H1 (cell line): Measurements from ENCODE around the gene ZFAND5. TPM values are rescaled to one million over a fixed set of nuclear protein-coding genes. Genes with fewer than 3 reads are reported as not detected.

Experiments used
- CTCF ChIA-PET: fragments of 300-600 bp; sonication (Branson Sonifier 250); formaldehyde crosslinking; loops from one replicate; lab custom pipeline; 2021; ENCODE audit not compliant: partially characterized antibody; lab: Charles Lee
- POLR2A ChIA-PET: fragments of 300-600 bp; sonication (Branson Sonifier 250); formaldehyde crosslinking; loops from one replicate; lab custom pipeline; 2021; ENCODE audit warnings: inconsistent platforms; ENCODE audit not compliant: partially characterized antibody; lab: Charles Lee
- DNase-seq, 2 experiments: peaks; one replicate each; pipeline versions ENCODE4 v3.0.0 to v3.0.0-alpha.2; 2010 to 2022; ENCODE audit warnings: low spot score in 2 of 2, low read depth in 1 of 2, mixed read lengths in 1 of 2
- FAIRE-seq: peaks from 2 replicates; lab custom pipeline; 2011; peaks lifted over from hg19 to GRCh38; lab: Jason Lieb, UNC
- H2AFZ ChIP-seq: 2 replicates; pipeline ENCODE4 v1.8.1; 2012; ENCODE audit warnings: low read length, inconsistent platforms
- H2AK5ac ChIP-seq: 2 replicates; pipeline ENCODE4 v1.6.1; 2013; ENCODE audit warnings: low read depth, low read length
- H2BK120ac ChIP-seq: replicated peaks from 2 replicates; pipeline ENCODE3; 2013; ENCODE audit warnings: low read depth, low read length, inconsistent platforms
- H2BK12ac ChIP-seq: 2 replicates; pipeline ENCODE4 v1.6.1; 2013; ENCODE audit warnings: low read depth, low read length
- H2BK15ac ChIP-seq: 2 replicates; pipeline ENCODE4 v1.6.1; 2013; ENCODE audit warnings: low read length
- H2BK20ac ChIP-seq: 2 replicates; pipeline ENCODE4 v1.6.1; 2013; ENCODE audit warnings: low read length
- H2BK5ac ChIP-seq: 2 replicates; pipeline ENCODE4 v1.6.1; 2013; ENCODE audit warnings: low read depth, low read length
- H3K14ac ChIP-seq: 2 replicates; pipeline ENCODE4 v1.6.1; 2013; ENCODE audit warnings: inconsistent platforms; ENCODE audit not compliant: insufficient read length
- H3K18ac ChIP-seq: 2 replicates; pipeline ENCODE4 v1.6.1; 2013; ENCODE audit warnings: low read length; ENCODE audit errors: extremely low read depth
- H3K23ac ChIP-seq: 2 replicates; pipeline ENCODE4 v1.6.1; 2013; ENCODE audit warnings: inconsistent platforms; ENCODE audit not compliant: insufficient read length
- H3K23me2 ChIP-seq: 2 replicates; pipeline ENCODE4 v1.6.1; 2013; ENCODE audit warnings: low read depth, low read length
- H3K27ac ChIP-seq: 2 replicates; pipeline ENCODE4 v1.6.1; 2011; ENCODE audit warnings: low read depth, low read length, inconsistent platforms
- H3K27me3 ChIP-seq, 4 experiments: replicated peaks in 1 of 4; 1 replicate in 1 of 4; 2 replicates in 3 of 4; pipeline versions ENCODE4 v1.6.1 to v1.8.1; 2011 to 2013; ENCODE audit warnings: low read length in 3 of 4, mild to moderate bottlenecking in 3 of 4, inconsistent platforms in 2 of 4, mixed read lengths in 2 of 4, moderate library complexity in 1 of 4; ENCODE audit not compliant: control insufficient read depth in 3 of 4, insufficient read depth in 3 of 4; ENCODE audit errors: extremely low read depth in 1 of 4
- H3K36me3 ChIP-seq, 4 experiments: 2 replicates each; pipeline versions ENCODE4 v1.6.1 to v1.8.1; 2011 to 2013; ENCODE audit warnings: mild to moderate bottlenecking in 4 of 4, low read length in 3 of 4, moderate library complexity in 2 of 4, control low read depth in 1 of 4, inconsistent platforms in 1 of 4; ENCODE audit not compliant: insufficient read depth in 4 of 4, control insufficient read depth in 2 of 4
- H3K4ac ChIP-seq: replicated peaks from 2 replicates; pipeline ENCODE3; 2013; ENCODE audit warnings: low read length, low read depth, mixed read lengths, inconsistent platforms; ENCODE audit not compliant: insufficient read length
- H3K4me1 ChIP-seq, 4 experiments: replicated peaks in 1 of 4; 1 replicate in 1 of 4; 2 replicates in 3 of 4; pipeline versions ENCODE4 v1.6.1 to v1.8.1; 2011 to 2013; ENCODE audit warnings: low read length in 3 of 4, inconsistent platforms in 2 of 4, mixed read lengths in 1 of 4; ENCODE audit not compliant: insufficient read depth in 4 of 4, control insufficient read depth in 3 of 4
- H3K4me2 ChIP-seq, 2 experiments: 2 replicates each; pipeline versions ENCODE4 v1.6.1 to v1.8.1; 2011 to 2013; ENCODE audit warnings: low read depth in 2 of 2, low read length in 2 of 2, control low read depth in 1 of 2, inconsistent platforms in 1 of 2, mild to moderate bottlenecking in 1 of 2; ENCODE audit not compliant: insufficient read depth in 1 of 2
- H3K4me3 ChIP-seq, 4 experiments: fragments of 200-600, 300-600 bp in 1 of 4; sonication (generic), shearing (Covaris generic), sonication (Bioruptor Twin) in 1 of 4; 2 replicates each; pipeline versions ENCODE4 v1.5.1 to v1.8.1; 2011 to 2016; ENCODE audit warnings: low read length in 4 of 4, low read depth in 3 of 4, control low read depth in 2 of 4, inconsistent platforms in 2 of 4, mild to moderate bottlenecking in 2 of 4, mixed read lengths in 1 of 4, moderate library complexity in 1 of 4; ENCODE audit not compliant: insufficient read depth in 2 of 4; ENCODE audit errors: extremely low read depth in 1 of 4
- H3K56ac ChIP-seq: replicated peaks from 2 replicates; pipeline ENCODE3; 2013; ENCODE audit warnings: low read depth, mild to moderate bottlenecking, mixed read lengths, low read length, inconsistent platforms; ENCODE audit not compliant: insufficient read length
- H3K79me1 ChIP-seq: 2 replicates; pipeline ENCODE4 v1.6.1; 2013; ENCODE audit warnings: low read depth, low read length, control low read depth
- H3K79me2 ChIP-seq, 2 experiments: 2 replicates each; pipeline versions ENCODE4 v1.6.1 to v1.8.1; 2012 to 2013; ENCODE audit warnings: low read length in 2 of 2, mild to moderate bottlenecking in 2 of 2, inconsistent platforms in 1 of 2; ENCODE audit not compliant: insufficient read depth in 2 of 2, control insufficient read depth in 1 of 2
- H3K9ac ChIP-seq, 4 experiments: replicated peaks in 1 of 4; 1 replicate in 1 of 4; 2 replicates in 3 of 4; pipeline versions ENCODE4 v1.6.1 to v1.8.1; 2011 to 2013; ENCODE audit warnings: low read depth in 3 of 4, low read length in 3 of 4, control low read depth in 2 of 4, mild to moderate bottlenecking in 2 of 4, moderate library complexity in 2 of 4, inconsistent platforms in 1 of 4; ENCODE audit errors: extremely low read depth in 1 of 4
- H3K9me3 ChIP-seq, 2 experiments: 2 replicates each; pipeline versions ENCODE4 v1.6.1 to v1.8.1; 2012 to 2013; ENCODE audit warnings: mild to moderate bottlenecking in 2 of 2, moderate library complexity in 2 of 2, control low read depth in 1 of 2, inconsistent platforms in 1 of 2, low read depth in 1 of 2, low read length in 1 of 2, mixed read lengths in 1 of 2; ENCODE audit not compliant: insufficient read depth in 2 of 2
- H4K20me1 ChIP-seq, 2 experiments: replicated peaks in 1 of 2; 2 replicates each; pipeline versions ENCODE3 to v1.8.1; 2011 to 2013; ENCODE audit warnings: inconsistent platforms in 2 of 2, low read length in 2 of 2, mild to moderate bottlenecking in 1 of 2; ENCODE audit not compliant: insufficient read depth in 2 of 2, control insufficient read depth in 1 of 2
- H4K5ac ChIP-seq: 2 replicates; pipeline ENCODE4 v1.6.1; 2013; ENCODE audit warnings: low read length, low read depth, mixed read lengths, inconsistent platforms; ENCODE audit not compliant: insufficient read length
- H4K8ac ChIP-seq: 2 replicates; pipeline ENCODE4 v1.8.0; 2013; ENCODE audit warnings: mild to moderate bottlenecking, moderate library complexity, low read length, inconsistent platforms; ENCODE audit not compliant: insufficient read depth; ENCODE audit errors: extremely low read depth
- H4K91ac ChIP-seq: replicated peaks from 2 replicates; pipeline ENCODE3; 2013; ENCODE audit warnings: low read length, mixed read lengths, inconsistent platforms; ENCODE audit not compliant: insufficient read length
- CBX8 ChIP-seq: fragments of 300-800, 300-1000 bp; sonication (generic); IDR thresholded peaks from 2 replicates; pipeline ENCODE4 v1.7.1; 2016; ENCODE audit warnings: low read depth, low read length, borderline replicate concordance
- CHD1 ChIP-seq: IDR thresholded peaks from 2 replicates; pipeline ENCODE4 v1.6.1; 2012; ENCODE audit warnings: low read depth, low read length, improper control_type of control experiment
- EP300 ChIP-seq, 2 experiments: IDR thresholded peaks; 1 replicate in 1 of 2; 2 replicates in 1 of 2; pipeline ENCODE4 v1.6.1; 2011 to 2012; ENCODE audit warnings: low read depth in 2 of 2, low read length in 2 of 2, mild to moderate bottlenecking in 2 of 2, borderline replicate concordance in 1 of 2, inconsistent platforms in 1 of 2, moderate library complexity in 1 of 2
- HDAC6 ChIP-seq: IDR thresholded peaks from one replicate; pipeline ENCODE4 v1.7.1; 2012; ENCODE audit warnings: low read depth, mild to moderate bottlenecking, inconsistent platforms, low read length, moderate library complexity
- KDM4A ChIP-seq: IDR thresholded peaks from one replicate; pipeline ENCODE4 v1.7.1; 2012; ENCODE audit warnings: low read depth, mild to moderate bottlenecking, moderate library complexity, low read length, inconsistent platforms; ENCODE audit not compliant: severe bottlenecking
- NRF1 ChIP-seq: IDR thresholded peaks from 2 replicates; pipeline ENCODE4 v1.6.1; 2011; ENCODE audit warnings: mild to moderate bottlenecking, low read depth, low read length, improper control_type of control experiment
- PHF8 ChIP-seq: fragments of 200-600 bp; sonication (generic); conservative IDR thresholded peaks from 2 replicates; pipeline ENCODE4 v1.7.1; 2012; ENCODE audit warnings: low read depth, mild to moderate bottlenecking, inconsistent platforms, low read length, moderate library complexity
- TAF7 ChIP-seq: optimal IDR thresholded peaks from 2 replicates; pipeline ENCODE3; 2011; ENCODE audit warnings: low read depth, mild to moderate bottlenecking, inconsistent platforms, low read length, moderate library complexity, borderline replicate concordance
- TEAD4 ChIP-seq: IDR thresholded peaks from 2 replicates; pipeline ENCODE4 v1.6.1; 2012; ENCODE audit warnings: low read depth, low read length, inconsistent platforms, mixed read lengths
- WGBS, 2 experiments: shearing (Covaris generic) in 1 of 2; methylation state at CpG; one replicate each; pipeline versions ENCODE4 v1.1.6 to v1.1.7; 2013 to 2015; ENCODE audit warnings: low lambda C conversion rate in 2 of 2, mixed read lengths in 2 of 2, inconsistent platforms in 1 of 2, low coverage in 1 of 2, missing lambda C conversion rate in 1 of 2; ENCODE audit not compliant: insufficient replicate concordance in 2 of 2, insufficient coverage in 1 of 2, insufficient read length in 1 of 2; ENCODE audit errors: extremely low coverage in 1 of 2, missing lambda C conversion rate in 1 of 2; 5-methylcytosine and 5-hydroxymethylcytosine counted together
- polyA plus RNA-seq, 7 experiments: library from polyadenylated mRNA; depleted of rRNA in 3 of 7; stranded (reverse) in 5 of 7; unstranded in 2 of 7; fragments of >200 nt in 5 of 7; fragments of 200-250 nt in 2 of 7; gene quantifications; 1 replicate in 5 of 7; 2 replicates in 1 of 7; 4 replicates in 1 of 7; pipeline versions ENCODE4 v1.2.1 to v1.2.3, GENCODE V29; 2011 to 2013; ENCODE audit warnings: missing spikeins in 2 of 7, mixed read lengths in 2 of 7
- total RNA-seq: library from RNA; stranded (reverse); fragmentation: NEBNext Ultra II Directional; extraction: Animal tissue kit (Norgen Biotek cat#: 25700); gene quantifications from 2 replicates; pipeline ENCODE4 v1.2.1, GENCODE V29; 2021
- TF ChIP-seq, protein P1 (sequence below): IDR thresholded peaks from 2 replicates; pipeline ENCODE4 v1.6.1; 2011; ENCODE audit warnings: low read depth, mild to moderate bottlenecking, low read length; ENCODE audit not compliant: insufficient read depth

The ZFAND5 gene
- total and polyA plus RNA-seq, 2 of the 8 experiments (the other 6 are each of a cell fraction or from before 2014, with no cell fraction given): 76.7 to 225 TPM

- no peak overlapping the region for H2BK12ac ChIP-seq
- H3K23ac ChIP-seq: no peak overlapping the region
- no peak overlapping the region for H4K8ac ChIP-seq
- no peak overlapping the region for H2BK20ac ChIP-seq
- no peak overlapping the region for H3K14ac ChIP-seq
- H2BK5ac ChIP-seq: no peak overlapping the region
- WGBS, 2 experiments: 89% methylated on average over 3 of the region's 3 CpGs; no CpG with 5 or more reads in 1 of the 2 experiments
- no peak overlapping the region for H3K4ac ChIP-seq
- H2BK15ac ChIP-seq: no peak overlapping the region
- no peak overlapping the region for H3K18ac ChIP-seq
- FAIRE-seq (no peak), DNase-seq (no peak)
- H3K4me3 ChIP-seq: no peak overlapping the region
- TF ChIP-seq KDM4A (no peak), EP300 (IDR thresholded peaks at IDR 0.05; ENCODE audit: borderline replicate concordance in 1 of 2, low read depth in 2 of 2, low read length in 2 of 2) (no peak), NRF1 (no peak), CBX8 (no peak), TEAD4 (no peak), TAF7 (no peak), HDAC6 (no peak), PHF8 (no peak), CHD1 (no peak)
- TF ChIP-seq, protein P1, sequence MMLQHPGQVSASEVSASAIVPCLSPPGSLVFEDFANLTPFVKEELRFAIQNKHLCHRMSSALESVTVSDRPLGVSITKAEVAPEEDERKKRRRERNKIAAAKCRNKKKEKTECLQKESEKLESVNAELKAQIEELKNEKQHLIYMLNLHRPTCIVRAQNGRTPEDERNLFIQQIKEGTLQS: no peak
- H3K9ac ChIP-seq: no peak overlapping the region
- no peak overlapping the region for H2BK120ac ChIP-seq
- ChIA-PET CTCF (interaction anchor here (1.8 kb wide), 1 partner anchor 12 kb away, joined by 9 read pairs; no protein-coding TSS in a partner anchor), POLR2A (interaction anchor here (1.7 kb wide), 1 partner anchor 43 kb away, joined by 5 read pairs; the partner anchor contains the start of gene ZFAND5)
- no peaks in the 10 kb centered on the region for H3K79me1 ChIP-seq
- H4K20me1 ChIP-seq: no peaks in the 10 kb centered on the region
- no peak overlapping the region for H3K4me2 ChIP-seq
- no peak overlapping the region for H4K5ac ChIP-seq
- no peak overlapping the region for H2AK5ac ChIP-seq
- H3K79me2 ChIP-seq: no peaks in the 10 kb centered on the region
- no peak overlapping the region for H3K56ac ChIP-seq
- H3K9me3 ChIP-seq: peaks cover 10 to 14% of the 10 kb centered on the region in 2 experiments; a peak in 2 of 4 replicates
- H2AFZ ChIP-seq: no peak overlapping the region
- no peak overlapping the region for H3K27ac ChIP-seq
- no peaks in the 10 kb centered on the region for H3K27me3 ChIP-seq
- no peaks in the 10 kb centered on the region for H3K36me3 ChIP-seq
- H4K91ac ChIP-seq: no peak overlapping the region
- H3K23me2 ChIP-seq: no peaks in the 10 kb centered on the region
- H3K4me1 ChIP-seq: no peaks in the 10 kb centered on the region
These were observed 42.3 kb downstream of the ZFAND5 start for GRCh38 chr9:72322678-72323077.
